ENCODE measurements around the gene WDR33.
"Not testable (repeated sequence)": the region's sequence is repeated elsewhere in the genome, so short reads cannot be mapped to it uniquely, and the experiment has no call there.

Gene WDR33

DNA sequence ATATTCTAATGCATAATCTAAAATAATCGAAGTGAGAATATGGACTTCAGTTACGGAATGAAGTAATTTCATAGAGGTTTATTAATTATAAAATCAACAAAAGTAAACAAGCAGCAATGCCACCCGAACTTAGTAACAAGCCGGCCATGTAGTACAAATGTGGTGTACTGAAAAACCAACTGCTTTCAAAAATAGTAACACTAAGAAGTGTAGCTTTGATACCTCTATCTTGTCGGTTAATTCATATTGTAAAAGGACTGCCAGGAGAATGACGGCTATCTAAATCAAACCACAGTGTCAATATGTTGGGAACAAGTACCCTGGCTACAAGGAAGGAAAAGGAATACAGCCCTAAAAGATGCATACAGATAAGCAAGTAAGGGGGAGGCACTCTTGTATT is 48.5 kb downstream of the WDR33 start:
- no peak for DNase-seq

DNA sequence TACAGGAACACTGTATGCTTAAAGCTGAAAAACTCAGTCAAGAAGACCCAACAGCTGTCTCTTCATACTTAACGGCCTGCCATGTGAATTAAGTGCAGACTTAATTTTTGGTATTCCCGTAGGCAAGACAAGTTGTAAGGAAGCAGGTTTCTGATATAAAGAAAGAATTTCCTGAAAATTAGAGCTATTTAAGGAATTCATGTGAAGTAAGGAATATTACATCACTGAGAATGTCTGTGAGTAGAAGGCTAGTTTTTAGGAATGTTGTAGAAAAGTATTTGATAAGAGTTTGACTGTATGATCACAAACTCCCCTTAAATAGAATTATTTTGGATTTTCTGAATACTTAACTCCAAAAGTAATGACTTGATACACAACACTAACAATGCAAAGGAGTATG is 51.0 kb downstream of the WDR33 start:
- DNase-seq: no peak

DNA sequence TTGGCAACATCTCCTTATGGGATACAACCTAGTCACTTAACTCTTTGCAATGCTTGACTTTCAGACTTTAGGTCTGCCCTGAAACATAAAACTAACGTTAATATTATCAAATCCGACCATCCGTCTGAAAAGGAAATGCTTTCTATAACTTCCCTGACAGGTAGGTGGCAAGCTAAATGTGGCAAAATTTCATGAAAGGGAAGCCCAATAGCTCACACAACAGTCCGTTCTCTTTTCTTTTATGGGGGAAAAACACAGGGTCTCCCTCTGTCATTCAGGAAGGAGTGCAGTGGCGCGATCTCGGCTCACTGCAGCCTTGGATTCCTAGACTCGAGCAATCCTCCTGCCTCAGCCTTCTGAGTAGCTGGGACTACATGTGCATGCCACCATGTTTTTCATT is 56.8 kb downstream of the WDR33 start:
- no peak for DNase-seq

DNA sequence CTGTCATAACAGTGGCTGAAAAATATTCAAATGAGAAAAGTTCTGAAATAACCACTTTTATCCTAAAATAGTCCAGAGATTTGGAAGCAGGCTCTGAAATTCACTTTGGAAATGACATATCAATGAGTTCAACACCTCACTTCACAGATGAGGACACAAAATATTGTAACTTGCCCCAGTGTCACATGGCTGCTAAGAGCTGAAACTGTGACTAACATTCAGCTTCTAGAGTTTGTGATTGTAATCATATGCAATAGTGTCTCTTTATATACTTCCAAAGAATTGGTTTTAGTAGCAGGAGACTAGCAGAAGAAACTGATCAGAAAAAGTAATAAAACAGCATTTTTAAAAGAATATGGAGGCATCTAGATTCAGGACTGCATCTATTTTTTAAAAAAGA is 57.6 kb downstream of the WDR33 start:
- no peak for DNase-seq

DNA sequence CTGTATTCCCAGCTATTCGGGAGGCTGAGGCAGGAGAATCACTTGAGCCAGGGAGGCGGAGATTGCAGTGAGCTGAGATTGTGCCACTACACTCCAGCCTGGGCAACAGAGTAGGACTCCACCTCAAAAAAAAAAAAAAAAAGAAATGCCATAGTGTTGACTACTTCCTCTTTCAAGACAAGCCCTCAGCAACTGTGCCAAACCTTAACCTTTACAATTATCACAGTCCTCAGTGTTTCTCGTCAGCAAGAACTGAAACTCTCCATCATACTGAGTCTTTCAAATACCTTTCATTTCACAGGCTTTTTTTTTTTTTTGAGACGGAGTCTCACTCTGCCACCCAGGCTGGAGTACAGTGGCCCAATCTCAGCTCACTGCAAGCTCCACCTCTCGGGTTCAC is 61.4 kb downstream of the WDR33 start:
- DNase-seq: not testable (repeated sequence)

DNA sequence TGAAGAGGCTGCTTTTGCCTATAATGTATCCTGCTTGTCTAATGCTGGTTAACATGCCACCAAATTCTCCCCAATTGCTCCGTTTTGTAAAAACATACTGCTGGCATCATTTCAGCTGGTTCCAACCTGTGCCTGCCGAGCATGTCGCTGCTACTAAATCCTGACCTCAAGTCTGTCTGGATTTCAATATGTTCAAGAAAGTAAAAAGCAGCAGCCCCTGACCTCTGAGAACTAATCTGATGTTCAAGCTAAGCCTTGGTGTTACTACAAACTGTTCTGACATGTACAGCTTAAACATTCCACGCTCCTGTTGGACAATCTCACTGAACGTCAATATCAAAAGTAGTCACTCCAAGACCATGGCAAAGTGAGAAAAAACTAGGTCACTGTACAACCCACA is 63.4 kb downstream of the WDR33 start:
- no peak for DNase-seq

DNA sequence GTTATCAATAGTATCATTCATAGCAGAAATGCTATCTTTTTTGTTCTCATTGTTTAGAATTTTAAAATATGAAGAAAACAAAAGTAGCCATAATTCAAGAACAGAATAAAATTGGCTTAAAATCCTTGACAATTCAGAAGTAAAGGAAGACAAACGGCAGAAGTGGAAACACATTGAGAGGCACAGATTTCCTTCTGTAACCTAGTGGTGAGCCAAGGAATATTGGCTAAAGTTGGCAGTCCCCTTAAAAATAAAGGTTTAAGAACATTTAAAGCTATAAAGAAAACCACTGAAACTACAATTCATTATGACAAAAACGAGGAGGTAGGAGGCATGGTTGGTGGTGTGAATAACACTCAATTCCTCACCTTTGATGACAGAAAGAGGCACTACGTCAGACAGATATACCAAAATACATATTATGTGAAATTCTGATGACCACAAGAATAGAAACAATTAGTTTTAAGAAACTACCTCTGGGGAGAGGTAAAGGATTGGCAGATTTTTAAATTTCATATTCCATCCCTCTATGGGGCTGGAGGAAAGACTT is 67.4 kb downstream of the WDR33 start:
- DNase-seq: no peak

DNA sequence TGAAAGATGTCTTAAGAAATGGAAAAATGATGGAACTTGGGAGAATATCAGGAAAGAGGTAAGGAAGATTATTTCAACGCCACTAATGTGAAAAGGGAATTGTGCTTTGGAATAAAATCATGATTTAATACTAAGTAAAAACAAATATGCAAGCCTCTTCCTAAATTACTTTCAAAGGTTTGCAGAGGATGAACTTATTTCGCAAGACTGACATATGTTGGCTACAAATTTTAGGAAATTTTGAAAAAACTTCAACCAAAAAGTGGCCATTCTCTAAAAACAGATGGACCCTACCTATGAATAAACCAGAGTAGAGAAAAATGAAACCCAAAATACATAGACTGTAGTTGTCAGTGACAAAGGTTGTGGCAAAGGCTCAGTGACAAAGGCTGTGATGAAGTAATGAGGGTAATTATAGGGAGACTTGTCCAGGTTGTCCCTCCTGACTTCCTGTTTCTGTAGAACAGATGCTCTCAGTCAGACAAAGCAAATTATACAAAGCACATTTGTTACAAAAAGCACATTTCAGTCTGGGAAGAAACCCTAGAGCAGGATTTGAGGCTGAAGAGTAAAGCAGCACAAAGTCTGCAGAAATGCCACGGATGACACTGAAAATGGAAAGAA is 70.2 kb downstream of the WDR33 start:
- DNase-seq: no peak

DNA sequence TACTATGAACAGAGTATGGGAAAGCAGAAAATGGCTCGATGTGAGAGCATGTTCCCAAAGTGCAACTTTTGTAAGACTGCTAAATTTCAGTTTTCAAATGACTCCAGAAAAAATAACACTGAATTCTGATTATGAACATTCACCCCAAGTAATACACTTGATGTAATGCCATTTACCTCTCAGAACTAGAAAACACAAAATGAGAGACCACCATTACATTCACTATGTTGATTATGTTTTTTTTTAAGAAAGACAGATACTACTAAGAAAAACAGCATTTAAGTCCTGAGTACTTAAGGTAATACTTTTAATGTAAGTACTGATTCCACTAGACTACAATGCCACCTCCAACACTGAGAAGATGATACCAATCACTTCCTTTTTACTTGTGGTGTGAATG is 71.2 kb downstream of the WDR33 start:
- no peak for DNase-seq

DNA sequence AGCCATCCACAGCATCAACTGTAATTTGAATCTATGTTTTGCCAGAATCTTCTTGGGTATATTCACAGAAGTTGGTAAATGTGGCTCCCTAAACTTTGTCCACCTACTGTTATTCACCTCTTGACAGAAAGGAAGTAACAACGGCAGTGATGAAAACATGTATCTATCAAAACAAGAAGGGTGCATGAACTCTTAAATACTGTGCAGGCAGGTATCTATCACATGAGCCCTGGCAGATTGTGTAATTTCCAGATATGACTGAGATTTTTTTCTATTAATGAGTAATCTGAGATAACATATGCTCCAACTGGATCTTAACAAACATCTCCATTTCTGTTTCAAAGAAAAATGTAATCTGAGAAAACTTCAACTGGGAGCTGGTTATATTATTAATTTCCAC is 73.1 kb downstream of the WDR33 start:
- no peak for DNase-seq

DNA sequence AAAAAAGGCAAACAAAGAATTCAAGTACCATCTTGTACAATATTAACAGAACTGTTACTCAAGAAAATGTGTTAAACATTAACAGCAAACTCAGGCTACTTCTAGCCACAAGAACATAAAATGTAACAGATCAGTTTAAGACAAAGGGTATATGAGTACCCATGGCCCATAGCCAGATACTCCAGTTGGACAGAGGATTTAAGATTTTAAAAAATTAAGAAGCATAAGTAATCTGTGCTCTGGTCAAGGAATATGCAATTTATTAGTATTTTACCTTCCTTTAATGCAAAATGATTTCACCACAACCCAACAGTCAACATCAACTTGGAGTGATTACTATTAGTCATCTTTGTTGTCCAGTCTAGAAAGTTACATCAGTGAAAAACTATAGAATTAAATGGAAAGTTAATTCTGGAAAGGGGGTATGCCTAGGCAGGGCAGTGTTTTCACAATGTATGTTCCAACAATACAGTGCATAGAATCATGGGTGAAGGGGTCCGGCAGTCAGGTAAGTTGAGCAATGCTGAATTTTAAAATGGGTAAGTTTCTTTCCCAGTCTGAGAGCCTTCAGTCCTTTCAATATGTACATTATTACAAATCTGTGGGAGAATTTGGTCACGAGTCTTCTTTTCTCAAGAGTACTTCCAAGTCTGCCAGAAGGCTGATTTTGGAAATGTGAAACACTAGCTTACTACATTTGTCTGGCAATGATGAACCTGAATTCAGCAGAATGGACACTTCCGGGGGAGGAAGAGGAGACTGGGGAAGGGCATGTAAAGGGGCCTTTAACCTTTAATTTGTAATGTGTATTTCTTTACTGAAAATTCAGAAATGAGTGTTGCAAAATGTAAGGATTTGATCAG is 75.2 kb downstream of the WDR33 start:
- DNase-seq: no peak

DNA sequence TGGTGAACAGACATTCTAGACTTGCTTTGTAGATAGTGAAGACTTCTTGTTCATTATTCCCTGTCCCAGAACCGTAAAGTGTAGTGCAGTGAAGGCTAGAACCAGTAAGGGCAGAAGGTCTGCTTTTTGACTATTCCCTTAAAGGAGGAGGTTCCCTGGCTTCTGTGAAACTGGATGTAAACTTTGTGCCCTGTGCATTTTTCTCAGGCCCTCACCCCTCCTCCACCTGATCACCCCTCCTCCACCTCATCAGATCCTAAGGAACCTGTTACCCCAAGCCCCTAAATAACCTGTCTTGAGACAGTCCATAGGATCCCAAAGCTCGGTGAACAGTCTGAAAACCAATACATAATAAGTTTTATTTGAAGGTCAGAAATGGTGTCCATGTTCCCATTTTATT is 75.9 kb downstream of the WDR33 start:
- DNase-seq: no peak

DNA sequence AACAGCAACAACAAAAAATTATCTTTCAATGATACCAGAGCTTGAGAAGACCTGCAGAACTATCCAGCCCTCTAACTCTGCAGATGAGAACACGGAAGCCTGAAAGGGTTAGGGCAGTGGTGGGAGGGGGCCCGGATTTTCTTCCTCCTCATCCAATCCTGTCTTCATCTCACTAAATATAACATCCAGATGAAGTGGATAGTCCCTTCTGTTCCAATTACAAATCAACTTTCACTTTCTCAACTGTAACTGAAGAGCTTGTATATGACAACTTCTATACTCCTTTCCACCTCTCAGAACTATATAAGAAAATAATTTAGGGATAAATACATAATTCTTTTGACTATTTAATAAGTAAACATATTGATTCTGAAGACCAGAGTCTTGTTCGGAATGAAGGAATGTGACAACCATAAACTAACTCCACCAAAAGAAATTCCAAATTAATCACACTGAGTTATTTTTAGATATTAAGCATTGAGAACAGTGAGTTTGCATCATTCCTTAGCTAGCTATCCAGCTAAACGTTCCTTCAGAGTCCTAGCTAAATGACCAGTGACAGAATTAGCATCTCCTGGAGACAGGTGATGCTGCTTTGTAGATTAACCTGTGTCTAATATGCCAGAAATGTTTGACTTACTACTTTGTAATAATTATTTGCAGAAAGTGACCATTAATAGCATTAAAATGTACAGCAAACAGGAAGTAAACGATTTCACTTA is 77.0 kb downstream of the WDR33 start:
- DNase-seq: no peak

DNA sequence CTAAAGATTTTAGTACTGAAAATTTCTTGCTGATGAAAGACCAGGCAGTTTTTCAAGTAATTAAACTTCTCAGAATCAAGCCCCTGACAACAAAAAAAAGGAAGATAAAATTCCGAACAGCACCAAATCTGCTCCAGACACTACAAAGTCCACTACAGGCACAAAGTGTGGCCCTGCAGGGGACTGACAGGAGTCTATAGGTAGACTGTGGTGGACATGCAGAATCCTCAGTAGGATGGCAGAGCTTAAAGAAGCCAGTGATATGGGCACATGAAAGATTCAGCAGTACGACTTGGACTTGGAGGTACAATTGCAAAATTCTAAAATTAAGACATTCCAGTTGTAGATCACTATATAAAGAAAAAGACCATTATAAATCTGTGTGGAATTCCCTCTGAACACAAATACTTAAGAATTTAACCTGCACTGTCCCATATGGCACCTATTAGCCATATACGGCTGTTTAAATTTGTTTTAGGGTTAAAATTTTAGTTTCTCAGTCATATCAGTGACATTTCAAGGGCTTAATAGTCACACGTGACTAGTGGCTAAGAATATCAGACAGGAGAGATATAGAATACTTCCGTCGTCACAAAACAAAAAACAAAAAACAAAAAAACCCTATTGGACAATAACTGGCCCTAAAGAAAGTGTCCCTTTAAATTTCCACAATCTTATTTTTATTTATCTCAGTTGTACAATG is 77.7 kb downstream of the WDR33 start:
- DNase-seq: no peak

DNA sequence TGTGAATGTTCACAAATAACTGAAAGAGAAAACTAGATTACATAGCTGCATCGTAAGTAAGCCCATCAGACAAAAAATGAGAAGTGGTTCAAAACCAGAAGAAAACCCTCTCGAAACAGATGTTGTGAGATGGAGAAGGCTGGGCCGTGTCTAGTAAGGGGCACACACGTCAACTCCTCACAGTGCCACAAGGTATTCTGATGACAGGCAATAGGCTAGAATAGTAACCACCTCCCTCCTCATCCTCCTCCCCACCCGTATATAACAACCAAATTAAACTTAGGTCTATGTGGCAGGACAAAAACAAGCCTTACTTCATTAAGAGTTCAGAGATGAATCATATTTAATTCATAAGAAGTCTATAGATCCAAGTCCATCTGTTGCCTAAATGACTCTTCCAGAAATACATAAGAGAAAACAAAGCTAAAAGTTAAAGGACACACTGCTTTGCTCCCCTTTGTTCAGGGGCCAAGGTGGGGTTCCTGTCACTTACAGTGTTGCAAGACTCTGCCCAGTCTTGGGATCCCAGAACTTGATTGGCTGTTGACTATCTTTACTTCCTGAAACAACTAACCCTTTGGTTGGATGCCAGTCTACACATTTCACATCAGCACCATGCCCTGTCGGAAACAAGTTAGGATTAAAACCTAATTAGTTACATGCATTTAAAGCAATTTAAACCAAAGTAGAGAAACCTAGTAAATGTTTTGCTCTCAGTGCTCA is 84.7 kb downstream of the WDR33 start:
- DNase-seq: no peak

DNA sequence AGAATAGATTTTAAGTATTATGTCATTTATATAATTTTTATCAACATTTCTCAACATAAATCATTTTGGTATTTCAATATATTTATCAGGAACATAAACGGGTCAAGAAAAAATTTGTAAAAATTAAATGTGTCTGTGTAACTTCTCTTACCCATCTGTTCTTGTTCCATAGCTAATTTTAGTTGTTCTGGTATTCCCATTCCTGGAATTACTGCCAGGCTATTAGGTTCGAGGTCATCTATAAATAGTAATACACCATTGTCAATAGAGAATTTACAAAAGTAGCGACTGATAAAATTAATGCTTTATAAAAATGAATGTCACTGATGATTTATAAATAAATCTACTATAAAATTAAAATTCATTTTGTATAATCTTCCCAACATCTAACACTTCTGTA is 88.2 kb downstream of the WDR33 start:
- no peak for DNase-seq

DNA sequence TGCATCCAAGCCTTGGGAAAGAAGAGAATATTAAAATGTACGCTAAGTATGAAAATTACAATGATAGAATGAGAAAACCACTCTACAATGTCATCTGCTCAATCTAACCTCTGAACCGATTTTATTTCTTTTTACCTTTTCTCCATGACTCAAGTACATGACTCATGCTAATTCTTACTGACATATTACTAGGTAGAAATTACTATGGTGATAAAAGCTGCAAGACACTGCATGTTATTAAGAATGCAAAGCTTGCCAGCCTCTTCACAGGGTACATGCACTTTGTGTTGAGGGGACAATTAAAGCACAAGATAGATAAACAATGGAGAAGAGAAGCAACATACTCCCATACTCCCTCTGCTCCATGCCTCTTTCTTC is 89.0 kb downstream of the WDR33 start:
- no peak for DNase-seq

DNA sequence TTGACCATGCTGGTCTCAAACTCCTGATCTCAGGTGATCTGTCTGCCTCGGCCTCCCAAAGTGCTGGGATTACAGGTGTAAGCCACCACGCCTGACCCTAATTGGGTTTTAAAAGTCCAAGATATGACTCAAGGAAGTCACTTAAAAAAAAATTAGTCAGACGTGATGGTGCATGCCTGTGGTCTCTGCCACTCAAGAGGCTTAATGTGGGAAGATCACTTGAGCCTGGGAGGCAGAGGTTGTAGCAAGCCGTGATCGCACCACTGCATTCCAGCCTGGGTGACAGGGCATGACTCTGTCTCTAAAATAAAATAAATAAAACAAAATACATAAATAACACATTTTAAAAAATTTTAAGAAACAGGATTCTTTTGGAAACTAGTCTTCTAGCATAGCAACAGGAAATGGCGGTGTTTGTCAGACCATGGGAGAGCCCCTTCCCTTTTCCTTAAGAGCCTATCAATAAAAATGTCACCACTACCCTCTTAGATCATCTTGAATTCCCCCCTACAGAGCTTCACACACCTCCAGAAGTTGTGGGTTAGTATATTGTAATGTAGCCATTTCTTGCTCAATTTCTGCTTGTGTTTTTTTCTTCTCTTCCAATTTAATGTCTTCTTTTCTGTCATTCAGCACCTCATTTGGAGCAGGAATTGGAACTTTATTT is 89.5 kb downstream of the WDR33 start:
- DNase-seq: no peak

DNA sequence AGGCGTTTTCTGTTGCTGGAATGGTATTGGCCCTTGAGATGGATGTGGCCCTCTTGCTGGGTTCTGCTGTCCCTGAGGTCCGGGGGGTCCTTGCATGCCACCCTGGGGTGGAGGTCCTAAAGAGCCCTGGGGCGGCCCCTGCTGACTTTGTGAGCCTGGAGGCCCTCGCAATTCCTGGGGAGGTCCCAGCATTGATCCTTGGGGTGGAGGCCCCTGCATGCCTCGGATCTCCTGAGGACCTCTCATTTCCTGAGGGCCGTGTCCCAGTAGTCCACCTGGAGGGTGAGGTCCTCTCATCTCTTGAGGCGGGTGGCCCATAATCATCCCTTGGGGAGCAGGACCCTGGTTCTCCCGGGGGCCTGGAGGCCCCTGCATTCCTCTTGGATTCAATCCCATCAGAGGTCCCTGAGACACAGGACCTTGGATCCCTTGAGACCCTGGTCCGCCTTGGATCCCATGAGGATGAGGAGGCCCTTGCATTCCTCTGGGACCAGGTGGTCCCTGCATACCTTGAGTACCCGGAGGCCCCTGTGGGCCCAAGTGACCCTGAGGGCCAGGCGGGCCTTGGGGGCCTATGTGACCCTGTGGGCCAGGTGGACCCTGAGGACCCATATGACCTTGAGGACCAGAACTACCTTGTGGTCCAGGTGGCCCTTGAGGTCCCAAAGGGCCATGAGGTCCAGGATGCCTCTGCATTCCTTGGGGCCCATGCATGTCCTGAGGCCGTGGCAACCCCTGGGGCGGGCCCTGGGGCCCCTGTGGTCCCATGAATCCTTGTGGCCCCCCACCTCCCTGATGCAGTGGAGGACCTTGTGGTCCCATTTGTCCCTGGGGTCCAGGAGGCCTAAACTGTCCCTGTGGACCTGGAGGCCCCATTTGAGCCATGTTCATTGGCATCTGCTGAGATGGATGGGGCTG is 91.4 kb downstream of the WDR33 start:
- DNase-seq: no peak

DNA sequence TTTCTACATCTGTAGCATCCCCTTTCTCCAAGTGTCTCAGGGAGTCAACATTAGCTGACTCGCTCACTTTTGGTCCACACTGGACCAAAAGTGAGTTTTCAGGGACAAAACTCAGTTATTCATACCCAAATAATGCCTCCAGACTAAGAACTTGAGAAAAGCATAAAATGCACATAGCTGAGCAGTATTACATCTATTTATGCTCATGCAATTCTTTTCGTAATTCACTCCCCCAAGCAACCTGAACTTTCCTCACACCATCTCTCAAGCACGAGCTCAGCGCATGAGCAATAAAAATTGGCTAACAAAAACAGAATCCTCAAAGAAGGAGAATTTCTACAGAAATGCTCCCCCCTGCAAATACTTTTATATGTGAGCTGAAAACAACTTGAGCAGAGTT is 92.7 kb downstream of the WDR33 start:
- no peak for DNase-seq

Data from activated CD4-positive, alpha-beta T cell treated with anti-CD3 and anti-CD28 coated beads for 48 hours (primary cell).